ENCODE results near the gene ATRX.
"Not testable (repeated sequence)": the region's sequence is repeated elsewhere in the genome, so short reads cannot be mapped to it uniquely, and the experiment has no call there.

Gene ATRX

GRCh38 chrX:77603635-77604336, 182.2 kb downstream of the ATRX start:
- no peak for DNase-seq

DNA sequence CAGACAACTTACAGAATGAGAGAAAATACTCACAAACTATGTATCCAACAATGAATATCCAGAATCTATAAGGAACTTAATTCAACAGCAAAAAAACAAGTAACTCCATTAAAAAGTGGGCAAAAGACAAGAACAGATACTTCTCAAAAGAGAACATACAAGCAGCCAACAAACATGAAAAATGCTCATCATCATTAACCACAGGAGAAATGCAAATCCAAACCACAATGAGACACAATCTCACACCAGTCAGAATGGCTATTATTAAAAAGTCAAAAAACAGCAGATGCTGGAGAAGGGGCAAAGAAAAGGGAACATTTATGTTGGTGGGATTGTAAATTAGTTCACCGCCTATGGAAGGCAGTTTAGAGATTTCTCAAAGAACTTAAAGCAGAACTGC, 188.5 kb downstream of the ATRX start:
- no peak for DNase-seq

DNA sequence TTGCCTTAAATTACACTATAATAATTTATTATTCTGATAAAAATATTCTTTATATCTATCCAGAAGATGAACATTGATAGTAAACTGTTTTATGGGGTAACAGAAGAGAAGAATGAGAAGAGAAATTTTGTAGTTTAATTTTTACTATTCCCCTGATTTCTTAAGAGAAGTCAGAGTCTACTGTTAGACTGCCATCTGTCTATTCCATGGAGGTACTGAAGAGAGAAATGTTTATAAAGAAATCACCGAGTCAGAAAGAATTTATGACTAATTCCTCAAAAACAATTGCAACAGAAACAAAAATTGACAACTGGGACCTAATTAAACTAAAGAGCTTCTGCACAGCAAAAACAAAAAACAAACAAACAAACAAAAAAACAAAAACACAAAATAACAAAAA, 188.9 kb downstream of the ATRX start:
- DNase-seq: no peak

DNA sequence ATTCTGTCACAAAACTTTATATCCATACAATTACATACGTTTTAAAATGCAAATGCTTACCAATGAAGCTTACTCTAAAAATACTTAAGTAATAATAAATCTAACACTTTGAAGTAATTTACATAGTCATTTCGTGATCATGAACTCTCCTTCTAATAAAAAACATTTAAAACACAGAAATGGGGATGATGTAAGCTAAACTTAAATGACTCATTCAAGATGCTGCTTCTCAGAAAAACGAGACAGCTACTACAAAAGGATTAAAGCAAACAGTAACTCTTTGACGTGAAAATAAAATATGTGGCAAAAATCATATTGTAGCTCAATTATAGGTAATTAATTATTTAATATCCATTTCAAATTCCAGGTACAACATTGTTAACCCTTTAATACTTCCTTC, 190.2 kb downstream of the ATRX start:
- DNase-seq: no peak

- no peak for DNase-seq
These were observed 213.7 kb downstream of the ATRX start for GRCh38 chrX:77572322-77572721.

GRCh38 chrX:77565278-77565677, 220.7 kb downstream of the ATRX start:
- DNase-seq: no peak

DNA sequence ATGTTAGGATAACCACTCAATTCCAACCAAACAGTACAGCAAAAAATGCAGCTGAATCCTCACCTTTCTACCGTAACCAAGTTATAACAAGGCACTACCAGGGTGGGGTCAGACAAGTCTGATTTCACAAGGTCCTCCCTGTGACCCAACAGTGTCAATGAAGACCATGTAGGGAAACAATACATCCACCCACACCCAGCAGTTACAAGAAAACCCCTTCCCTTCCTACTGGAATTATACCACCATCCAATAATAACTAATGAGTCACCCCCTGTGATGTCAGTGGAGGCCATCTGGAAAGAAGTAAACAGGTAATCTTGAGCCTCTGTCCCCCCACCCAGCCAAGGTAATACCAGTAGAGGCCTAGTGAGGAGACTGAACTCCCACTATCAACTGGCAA, 221.2 kb downstream of the ATRX start:
- DNase-seq: no peak

GRCh38 chrX:77561372-77561771, 224.6 kb downstream of the ATRX start:
- no peak for DNase-seq

DNA sequence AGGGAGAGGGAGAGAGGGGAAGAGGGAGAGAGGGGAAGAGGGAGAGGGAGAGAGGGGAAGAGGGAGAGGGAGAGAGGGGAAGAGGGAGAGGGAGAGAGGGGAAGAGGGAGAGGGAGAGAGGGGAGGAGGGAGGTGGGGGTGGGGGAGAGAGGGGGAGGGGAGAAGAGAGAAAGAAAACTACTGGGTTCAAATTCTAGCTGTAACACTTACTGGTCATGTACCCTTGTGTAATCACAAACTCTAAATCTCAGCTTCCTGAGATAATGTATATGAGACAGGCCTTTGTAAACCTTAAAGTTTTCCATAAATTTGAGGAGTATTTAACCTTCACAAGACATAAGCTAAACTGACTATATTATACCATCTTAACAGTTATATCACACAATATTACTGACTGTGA, 229.7 kb downstream of the ATRX start:
- no peak for DNase-seq

GRCh38 chrX:77548751-77549150, 237.3 kb downstream of the ATRX start:
- DNase-seq: no peak

DNA sequence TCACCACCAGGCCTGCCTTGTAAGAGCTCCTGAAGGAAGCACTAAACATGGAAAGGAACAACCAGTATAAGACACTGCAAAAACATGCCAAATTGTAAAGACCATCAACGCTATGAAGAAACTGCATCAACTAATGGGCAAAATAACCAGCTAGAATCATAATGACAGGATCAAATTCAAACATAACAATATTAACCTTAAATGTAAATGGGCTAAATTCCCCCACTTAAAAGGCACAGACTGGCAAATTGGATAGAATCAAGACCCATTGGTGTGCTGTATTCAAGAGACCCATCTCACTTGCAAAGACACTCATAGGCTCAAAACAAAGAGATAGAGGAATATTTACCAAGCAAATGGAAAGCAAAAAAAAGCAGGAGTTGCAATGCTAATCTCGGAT, 246.2 kb downstream of the ATRX start:
- not testable (repeated sequence) for DNase-seq

DNA sequence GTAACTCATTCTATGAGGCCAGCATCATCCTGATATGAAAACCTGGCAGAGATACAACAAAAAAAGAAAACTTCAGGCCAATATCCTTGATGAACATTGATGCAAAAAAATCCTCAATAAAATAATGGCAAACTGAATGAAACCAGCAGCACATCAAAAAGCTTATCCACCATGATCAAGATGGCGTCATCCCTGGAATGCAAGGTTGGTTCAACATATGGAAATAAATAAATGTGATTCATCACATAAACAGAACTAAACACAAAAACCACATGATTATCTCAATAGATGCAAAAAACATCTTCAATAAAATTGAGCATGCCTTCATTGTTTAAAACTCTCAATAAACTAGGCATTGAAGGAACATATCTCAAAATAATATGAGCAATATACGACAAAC, 254.8 kb downstream of the ATRX start:
- DNase-seq: not testable (repeated sequence)

- DNase-seq: no peak
These were observed 258.0 kb downstream of the ATRX start for GRCh38 chrX:77528034-77528433.

GRCh38 chrX:77527233-77528001, 258.6 kb downstream of the ATRX start:
- DNase-seq: no peak

- no peak for DNase-seq
These were observed 266.3 kb downstream of the ATRX start for GRCh38 chrX:77519765-77520164.

DNA sequence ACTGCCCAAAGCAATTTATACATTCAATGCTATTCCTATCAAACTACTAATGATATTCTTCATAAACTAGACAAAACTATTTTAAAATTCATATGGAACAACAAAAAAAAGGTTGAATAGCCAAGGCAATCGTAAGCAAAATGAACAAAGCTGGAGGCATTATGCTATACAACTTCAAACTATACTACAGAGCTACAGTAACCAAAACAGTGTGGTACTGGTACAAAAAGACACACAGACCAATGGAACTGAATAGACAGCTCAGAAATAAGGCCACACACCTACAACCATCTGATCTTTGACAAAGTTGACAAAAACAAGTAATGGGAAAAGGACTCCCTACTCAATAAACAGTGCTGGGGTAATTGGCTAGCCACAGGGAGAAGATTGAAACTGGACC, 271.8 kb downstream of the ATRX start:
- DNase-seq: no peak

DNA sequence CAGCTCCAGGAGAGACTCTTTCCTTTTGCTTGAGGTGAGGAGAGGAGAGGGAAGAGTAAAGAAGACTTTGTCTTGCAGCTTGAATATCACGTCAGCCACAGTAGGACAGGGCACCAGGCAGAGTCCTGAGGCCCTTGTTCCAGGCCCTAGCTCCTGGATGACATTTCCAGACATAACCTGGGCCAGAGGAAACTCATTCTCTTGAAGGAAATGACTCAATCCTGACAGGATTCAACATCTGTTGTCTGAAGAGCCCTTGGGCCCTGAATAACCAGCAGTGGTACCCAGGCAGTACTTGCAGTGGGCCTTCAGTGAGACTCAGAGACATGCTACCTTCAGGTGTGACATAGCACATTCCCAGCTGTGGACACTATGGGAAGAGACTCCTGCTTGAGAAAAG, 276.0 kb downstream of the ATRX start:
- no peak for DNase-seq

DNA sequence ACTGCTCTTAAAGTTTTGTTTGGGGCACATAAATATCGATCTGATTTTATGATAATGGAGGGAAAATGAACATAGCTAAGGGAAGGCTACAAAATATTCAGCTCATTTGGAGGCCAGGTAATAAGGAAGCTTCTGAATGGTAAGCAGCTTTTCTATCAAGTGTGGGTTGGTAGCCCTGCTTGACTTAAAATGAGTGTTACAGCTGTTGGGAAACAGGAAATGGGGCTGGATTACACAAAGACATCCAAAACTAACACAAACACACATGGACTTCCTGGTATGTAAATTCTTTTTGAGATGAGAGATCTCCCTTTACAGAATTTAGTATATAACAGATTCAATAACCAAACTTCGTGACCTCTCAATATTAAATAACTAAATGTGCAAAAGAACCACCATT, 280.8 kb downstream of the ATRX start:
- DNase-seq: no peak

DNA sequence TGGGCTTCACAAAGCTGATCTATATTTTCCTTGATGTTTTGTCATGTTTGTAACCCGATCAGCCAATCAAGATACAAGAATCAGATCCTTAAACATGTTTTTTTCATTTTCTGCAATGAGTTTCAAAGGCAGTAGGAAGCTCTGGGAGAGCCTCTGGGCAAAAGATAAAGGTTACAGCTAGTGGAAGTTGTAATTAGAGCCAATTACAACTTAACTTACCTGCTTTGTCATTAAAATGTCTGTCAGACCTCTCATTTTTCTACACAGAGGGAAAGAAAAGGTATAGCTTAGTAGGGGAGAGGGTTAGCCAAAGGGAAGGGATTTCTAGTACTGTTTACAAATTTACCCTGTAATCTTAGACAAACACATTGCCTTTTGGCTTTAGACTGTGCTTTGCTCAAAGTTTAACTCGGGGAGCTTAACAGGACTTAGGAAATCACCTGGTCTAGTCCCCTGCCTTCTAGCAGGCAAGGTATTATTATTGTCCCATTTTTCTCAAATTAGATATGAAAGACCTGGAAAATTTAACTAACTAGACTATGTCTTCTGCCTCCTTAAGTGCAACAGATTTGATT, 283.0 kb downstream of the ATRX start:
- no peak for DNase-seq

GRCh38 chrX:77500164-77500563, 285.9 kb downstream of the ATRX start:
- not testable (repeated sequence) for DNase-seq

- DNase-seq: no peak
These were observed 292.1 kb downstream of the ATRX start for GRCh38 chrX:77493677-77494553.

GRCh38 chrX:77484045-77484444, 302.0 kb downstream of the ATRX start:
- DNase-seq: no peak

DNA sequence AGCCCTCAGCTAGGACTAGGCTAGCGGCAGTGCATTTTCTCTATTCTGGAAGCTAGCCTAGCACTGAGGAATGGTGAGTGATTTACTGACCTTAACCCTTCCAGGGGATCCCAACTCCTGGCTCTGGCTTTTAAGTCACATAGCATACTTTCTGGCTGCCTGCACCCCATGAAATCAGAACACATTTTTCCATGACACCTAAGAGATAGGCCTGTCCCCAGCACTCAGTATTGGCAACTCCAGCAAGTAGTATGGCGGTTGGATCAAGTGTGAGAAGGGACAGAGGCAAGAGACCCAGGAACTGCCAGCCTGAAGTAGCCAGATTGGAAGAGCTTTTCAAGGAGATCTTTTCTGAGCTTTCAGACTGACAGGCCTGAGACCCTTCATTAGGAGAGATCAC, 330.6 kb downstream of the ATRX start:
- DNase-seq: no peak

All from activated CD4-positive, alpha-beta T cell treated with anti-CD3 and anti-CD28 coated beads, Interleukin-2, amount 50 U/mL, for 4 hours (primary cell).